HCT116 (cell line): ENCODE measurements around the gene GNG12. TPM values are rescaled to one million over a fixed set of nuclear protein-coding genes. Genes with fewer than 3 reads are reported as not detected.

ENCODE experiments used
- ATAC-seq: fragments of 200-7000 bp; cut with Tn5 transposase; 2 replicates; pipeline ENCODE4 v1.9.1; 2020; ENCODE audit warnings: mild to moderate bottlenecking, moderate library complexity
- BruUV-seq: library from RNA; stranded (reverse); fragments of 400-500 nt; replicated peaks from 2 replicates; lab custom pipeline; 2021; lab: Mats Ljungman, UMichigan
- CTCF ChIA-PET: fragments of 300-600 bp; sonication (Branson Sonifier 250); formaldehyde crosslinking; loops from one replicate; lab custom pipeline; 2021; ENCODE audit warnings: antibody characterized with exemption; lab: Charles Lee
- POLR2A ChIA-PET: fragments of 300-600, 350-600 bp; sonication (Branson Sonifier 250); formaldehyde crosslinking; loops from one replicate; lab custom pipeline; 2021; ENCODE audit warnings: antibody characterized with exemption; lab: Charles Lee
- RAD21 ChIA-PET, 2 experiments: fragments of 300-600 bp; sonication (Branson Sonifier 250); formaldehyde crosslinking; loops; one replicate each; lab custom pipeline; 2023; ENCODE audit warnings: low total read pairs in 2 of 2; ENCODE audit not compliant: uncharacterized antibody in 2 of 2, unreplicated experiment in 2 of 2, low non-redundant PET in 1 of 2; lab: Charles Lee
- DNase-seq: peaks from one replicate; pipeline ENCODE4 v3.0.0-alpha.2; 2010; ENCODE audit warnings: low read depth, low spot score
- H2AFZ ChIP-seq: fragments of 200-600 bp; shearing (Covaris generic), sonication (generic); 2 replicates; pipeline ENCODE4 v1.6.1; 2017; ENCODE audit warnings: low read depth, mixed run types, mixed read lengths, antibody characterized with exemption, low read length; ENCODE audit not compliant: poor library complexity, severe bottlenecking
- H3K27ac ChIP-seq: 2 replicates; pipeline ENCODE4 v1.5.1; 2012; ENCODE audit warnings: low read depth, low read length
- H3K27me3 ChIP-seq: fragments of 200-600 bp; sonication (generic); 2 replicates; pipeline ENCODE4 v1.6.1; 2016; ENCODE audit warnings: mixed run types, low read length, mixed read lengths; ENCODE audit not compliant: insufficient read depth
- H3K36me3 ChIP-seq, 2 experiments: fragments of 200-500 bp in 1 of 2; fragments of 200-600 bp in 1 of 2; sonication (Bioruptor generic) in 1 of 2; sonication (generic) in 1 of 2; 2 replicates each; pipeline versions ENCODE4 v1.5.1 to v1.6.1; 2014 to 2016; ENCODE audit warnings: low read length in 2 of 2, inconsistent platforms in 1 of 2, mixed read lengths in 1 of 2, mixed run types in 1 of 2; ENCODE audit not compliant: insufficient read depth in 2 of 2, control insufficient read depth in 1 of 2
- H3K4me1 ChIP-seq, 2 experiments: fragments of 200-600 bp in 1 of 2; sonication (generic) in 1 of 2; 2 replicates each; pipeline versions ENCODE4 v1.5.1 to v1.6.1; 2012 to 2017; ENCODE audit warnings: low read length in 2 of 2, inconsistent platforms in 1 of 2, mild to moderate bottlenecking in 1 of 2, mixed read lengths in 1 of 2, mixed run types in 1 of 2, moderate library complexity in 1 of 2; ENCODE audit not compliant: insufficient read depth in 2 of 2, control insufficient read depth in 1 of 2
- H3K4me2 ChIP-seq: fragments of 200-600 bp; sonication (generic); 2 replicates; pipeline ENCODE4 v1.6.1; 2017; ENCODE audit warnings: mixed run types, low read length, mixed read lengths
- H3K4me3 ChIP-seq, 2 experiments: fragments of 200-600 bp in 1 of 2; sonication (generic) in 1 of 2; replicated peaks in 1 of 2; 2 replicates each; pipeline ENCODE4 v1.5.1; 2011 to 2016; ENCODE audit warnings: low read length in 2 of 2, control low read depth in 1 of 2, low read depth in 1 of 2, mild to moderate bottlenecking in 1 of 2, mixed read lengths in 1 of 2, mixed run types in 1 of 2
- H3K79me2 ChIP-seq: fragments of 200-600 bp; sonication (generic); 2 replicates; pipeline ENCODE4 v1.6.1; 2017; ENCODE audit warnings: mild to moderate bottlenecking, mixed run types, low read length, moderate library complexity, mixed read lengths; ENCODE audit not compliant: insufficient read depth
- H3K9ac ChIP-seq: fragments of 200-600 bp; sonication (generic); 2 replicates; pipeline ENCODE4 v1.6.1; 2016; ENCODE audit warnings: low read length, mixed read lengths
- H3K9me2 ChIP-seq: fragments of 200-600 bp; sonication (generic), shearing (Covaris generic); 2 replicates; pipeline ENCODE4 v1.6.1; 2017; ENCODE audit warnings: mixed run types, mild to moderate bottlenecking, moderate library complexity; ENCODE audit not compliant: insufficient read depth
- H3K9me3 ChIP-seq, 2 experiments: fragments of 200-500 bp in 1 of 2; fragments of 200-600 bp in 1 of 2; sonication (Bioruptor generic) in 1 of 2; sonication (generic) in 1 of 2; 2 replicates each; pipeline ENCODE4 v1.6.1; 2014 to 2017; ENCODE audit warnings: low read length in 2 of 2, mixed read lengths in 2 of 2, inconsistent platforms in 1 of 2, low read depth in 1 of 2, mild to moderate bottlenecking in 1 of 2, mixed run types in 1 of 2, moderate library complexity in 1 of 2; ENCODE audit not compliant: control insufficient read depth in 1 of 2, insufficient read depth in 1 of 2
- H4K20me1 ChIP-seq: fragments of 200-600 bp; sonication (generic), shearing (Covaris generic); 2 replicates; pipeline ENCODE4 v1.6.1; 2017; ENCODE audit warnings: mixed run types, mild to moderate bottlenecking, moderate library complexity; ENCODE audit not compliant: insufficient read depth
- CBX3 ChIP-seq: IDR thresholded peaks from 2 replicates; pipeline ENCODE4 v1.6.1; 2012; ENCODE audit warnings: low read depth
- ELF1 ChIP-seq: IDR thresholded peaks from 2 replicates; pipeline ENCODE4 v1.6.1; 2012; ENCODE audit warnings: low read depth, borderline replicate concordance
- EZH2 ChIP-seq: fragments of 200-600 bp; sonication (generic); IDR thresholded peaks from 2 replicates; pipeline ENCODE4 v1.6.1; 2017; ENCODE audit warnings: antibody characterized with exemption, mixed run types
- POLR2AphosphoS5 ChIP-seq: IDR thresholded peaks from 2 replicates; pipeline ENCODE4 v1.6.1; 2011; ENCODE audit warnings: mild to moderate bottlenecking, low read depth, low read length, moderate library complexity
- RAD21 ChIP-seq: IDR thresholded peaks from 2 replicates; pipeline ENCODE4 v1.6.1; 2012; ENCODE audit warnings: low read depth, mild to moderate bottlenecking
- SP1 ChIP-seq: IDR thresholded peaks from 2 replicates; pipeline ENCODE4 v1.6.1; 2012; ENCODE audit warnings: low read depth
- ZNF274 ChIP-seq: fragments of 200-500 bp; sonication (Bioruptor generic); IDR thresholded peaks from 2 replicates; pipeline ENCODE4 v1.6.1; 2014; ENCODE audit warnings: mild to moderate bottlenecking, low read depth, low read length, inconsistent platforms
- intact Hi-C: fragments of 100-400 bp; cut with micrococcal nuclease; formaldehyde crosslinking; loops from 2 replicates; pipeline ENCODE4 v1.10.0; 2022
- total RNA-seq: library from RNA; stranded (reverse); gene quantifications from one replicate; pipeline ENCODE4 v1.2.1, GENCODE V29; 2021; ENCODE audit not compliant: unreplicated experiment
- TF ChIP-seq, protein P1 (sequence below): IDR thresholded peaks from 2 replicates; pipeline ENCODE4 v1.6.1; 2012

Gene GNG12
- total RNA-seq, 1 experiment from 2014 or later: 49.6 TPM

- H3K4me3 ChIP-seq: no peak overlapping the region
- peaks cover 4% of the 10 kb centered on the region; the same call in 1 of the 2 replicates for H4K20me1 ChIP-seq
- ATAC-seq (no peak), DNase-seq (no peak)
- H3K27ac ChIP-seq: no peak overlapping the region
- no peak overlapping the region for H3K4me2 ChIP-seq
- no peaks in the 10 kb centered on the region for H3K9me2 ChIP-seq
- H3K27me3 ChIP-seq: no peaks in the 10 kb centered on the region
- ChIA-PET RAD21 (interaction anchor here in 1 of 2 experiments (0.7 kb wide), 1 partner anchor 366 kb away, joined by 3 read pairs; no protein-coding TSS in a partner anchor), CTCF (interaction anchor here (1.0 to 1.7 kb wide), 2 partner anchors 8 to 69 kb away, joined by 4 to 7 read pairs; no protein-coding TSS in a partner anchor), POLR2A (interaction anchor here (1.9 kb wide), 1 partner anchor 9 kb away, joined by 8 read pairs; no protein-coding TSS in a partner anchor)
- H3K9me3 ChIP-seq: no peaks in the 10 kb centered on the region
- H3K9ac ChIP-seq: no peak overlapping the region
- intact Hi-C loops: no loop called here
- H3K79me2 ChIP-seq: peaks cover 15% of the 10 kb centered on the region
- no peak overlapping the region for H2AFZ ChIP-seq
- TF ChIP-seq CBX3: no peak
- peaks cover 11 to 28% of the 10 kb centered on the region in 2 experiments for H3K4me1 ChIP-seq
- H3K36me3 ChIP-seq: peaks cover 15 to 17% of the 10 kb centered on the region in 2 experiments
- BruUV-seq: no TSS peak
Observed at GRCh38 chr1:67691712-67692111, 141.6 kb downstream of the GNG12 start.

- Histone ChIP-seq H4K20me1 (peaks cover 4% of the 10 kb centered on the region; the same call in 1 of the 2 replicates), H3K27me3 (no peaks in the 10 kb centered on the region), H3K4me3 (no peak overlapping the region), H3K9me2 (no peaks in the 10 kb centered on the region), H3K36me3 (peaks cover 15 to 17% of the 10 kb centered on the region in 2 experiments), H3K4me1 (peaks cover 11 to 33% of the 10 kb centered on the region in 2 experiments), H3K27ac (no peak overlapping the region), H2AFZ (no peak overlapping the region), H3K4me2 (no peak overlapping the region), H3K79me2 (peaks cover 28% of the 10 kb centered on the region), H3K9me3 (no peaks in the 10 kb centered on the region), H3K9ac (no peak overlapping the region)
- POLR2A ChIA-PET: no interaction called here
- DNase-seq: no peak
- BruUV-seq: no TSS peak
- CTCF ChIA-PET: interaction anchor here (1.7 kb wide), 1 partner anchor 10 kb away, joined by 7 read pairs; no protein-coding TSS in a partner anchor
- no peak for ATAC-seq
- intact Hi-C loops: no loop called here
- RAD21 ChIA-PET: no interaction called here
- TF ChIP-seq RAD21 (no peak), SP1 (no peak), EZH2 (no peak), POLR2AphosphoS5 (no peak), ELF1 (no peak), ZNF274 (no peak)
- TF ChIP-seq, protein P1, sequence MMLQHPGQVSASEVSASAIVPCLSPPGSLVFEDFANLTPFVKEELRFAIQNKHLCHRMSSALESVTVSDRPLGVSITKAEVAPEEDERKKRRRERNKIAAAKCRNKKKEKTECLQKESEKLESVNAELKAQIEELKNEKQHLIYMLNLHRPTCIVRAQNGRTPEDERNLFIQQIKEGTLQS: no peak
- TF ChIP-seq, all 23 proteins: peak for 0
Observed at GRCh38 chr1:67690411-67690810, 142.9 kb downstream of the GNG12 start.
